HAP-1 (cell line): ENCODE data around the gene CYP27A1.
"Not testable (repeated sequence)": the region's sequence is repeated elsewhere in the genome, so short reads cannot be mapped to it uniquely, and the experiment has no call there.

Experiments
- DNase-seq, 2 experiments: peaks; one replicate each; pipeline ENCODE4 v3.0.0-alpha.2; 2016 to 2020; ENCODE audit warnings: low spot score in 2 of 2
- H3K27me3 ChIP-seq: fragments of 250-450 bp; sonication (Bioruptor Pico); 2 replicates; pipeline ENCODE4 v1.5.1; 2020; ENCODE audit warnings: low read depth, mild to moderate bottlenecking, moderate library complexity
- H3K36me3 ChIP-seq: fragments of 250-450 bp; sonication (Bioruptor Pico); replicated peaks from 2 replicates; pipeline ENCODE4 v1.5.1; 2020; ENCODE audit warnings: mild to moderate bottlenecking
- H3K4me1 ChIP-seq: fragments of 250-450 bp; sonication (Bioruptor Pico); 2 replicates; pipeline ENCODE4 v1.5.1; 2020; ENCODE audit warnings: mild to moderate bottlenecking
- H3K4me3 ChIP-seq: fragments of 250-450 bp; sonication (Bioruptor Pico); 2 replicates; pipeline ENCODE4 v1.5.1; 2020; ENCODE audit warnings: mild to moderate bottlenecking, moderate library complexity
- H3K9me3 ChIP-seq: fragments of 250-450 bp; sonication (Bioruptor Pico); 2 replicates; pipeline ENCODE4 v1.5.1; 2020; ENCODE audit warnings: mild to moderate bottlenecking, moderate library complexity
- in situ Hi-C: fragments of 300-500 bp; cut with MboI; formaldehyde crosslinking; loops from 3 replicates; pipeline ENCODE4 v1.14.3; 2020; ENCODE audit warnings: low sequenced_read_pairs, inconsistent platforms, mixed read lengths

Gene CYP27A1

DNA sequence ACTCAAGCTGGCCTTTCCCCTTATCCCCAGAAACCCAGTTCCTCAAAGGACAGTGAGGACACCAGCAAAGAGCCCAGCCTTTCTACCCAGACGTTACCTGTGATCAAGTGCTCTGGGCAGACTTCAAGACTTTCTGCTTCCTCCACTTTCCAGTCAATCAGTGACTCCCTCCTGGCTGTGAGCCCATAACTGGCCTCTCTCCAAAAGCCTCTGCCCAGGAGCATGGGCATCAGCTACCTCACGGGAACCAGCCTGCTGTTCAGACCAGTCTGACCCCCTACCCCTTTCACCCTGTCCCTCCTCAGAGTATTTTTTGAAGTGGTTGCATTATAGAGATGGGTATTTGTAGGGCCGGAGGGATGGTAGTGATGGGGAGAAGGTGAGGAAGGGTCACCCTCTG lies 27.7 kb upstream of the CYP27A1 start:
- DNase-seq, result no peak
- H3K36me3 ChIP-seq, result peaks cover 63% of the 10 kb centered on the region
- in situ Hi-C loops, result no loop called here
- H3K9me3 ChIP-seq, result no peaks in the 10 kb centered on the region
- H3K4me1 ChIP-seq, result no peaks in the 10 kb centered on the region
- H3K27me3 ChIP-seq, result no peaks in the 10 kb centered on the region
- H3K4me3 ChIP-seq, result no peak overlapping the region

DNA sequence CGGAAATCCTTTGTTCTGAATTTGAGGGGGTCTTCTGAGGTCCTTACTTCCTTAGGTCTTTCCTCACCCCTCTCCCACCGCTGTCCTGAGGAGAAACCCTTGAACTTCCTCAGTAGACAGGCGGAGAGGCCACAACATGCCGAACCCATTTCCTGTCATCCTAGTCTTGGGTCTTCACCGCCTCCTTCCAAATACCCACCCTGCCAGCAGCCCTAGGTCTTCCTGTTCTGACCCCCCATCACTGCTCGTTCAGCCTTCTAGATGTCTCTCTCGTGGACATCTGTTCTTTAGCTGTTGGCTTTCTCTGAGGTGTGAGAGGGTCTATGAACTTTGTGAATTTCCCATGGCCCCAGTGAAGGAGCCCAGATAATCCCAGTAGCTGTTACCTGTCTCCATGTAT lies 27.2 kb upstream of the CYP27A1 start:
- H3K9me3 ChIP-seq, result no peaks in the 10 kb centered on the region
- 0 out of 2 replicates have a peak, but pooled peaks cover 3% of the 10 kb centered on the region for H3K4me1 ChIP-seq
- in situ Hi-C loops, result no loop called here
- H3K4me3 ChIP-seq, result no peak overlapping the region
- no peak for DNase-seq
- H3K36me3 ChIP-seq, result peaks cover 58% of the 10 kb centered on the region
- no peaks in the 10 kb centered on the region for H3K27me3 ChIP-seq

DNA sequence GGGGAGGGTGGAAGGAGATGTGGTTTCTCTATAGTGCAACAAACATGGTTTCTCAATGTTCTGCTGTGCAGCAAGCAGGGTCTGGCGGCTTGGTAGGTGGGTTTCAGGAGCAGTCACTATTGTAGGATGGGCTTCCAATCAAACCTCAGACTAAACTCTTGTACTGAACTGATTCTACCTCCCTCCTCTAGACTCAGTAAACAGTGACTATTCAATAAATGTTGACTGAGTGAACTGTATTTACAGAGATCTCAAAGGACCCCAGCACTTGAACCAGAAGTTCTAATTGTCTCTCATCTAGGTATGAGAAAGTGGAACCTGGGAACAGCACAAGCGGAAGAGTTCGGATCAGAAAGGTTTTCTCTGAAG lies 26.8 kb upstream of the CYP27A1 start:
- Histone ChIP-seq H3K9me3 (no peaks in the 10 kb centered on the region), H3K27me3 (no peaks in the 10 kb centered on the region), H3K4me1 (0 out of 2 replicates have a peak, but pooled peaks cover 3% of the 10 kb centered on the region), H3K36me3 (peaks cover 54% of the 10 kb centered on the region), H3K4me3 (no peak overlapping the region)
- no peak for DNase-seq
- in situ Hi-C loops, result no loop called here

DNA sequence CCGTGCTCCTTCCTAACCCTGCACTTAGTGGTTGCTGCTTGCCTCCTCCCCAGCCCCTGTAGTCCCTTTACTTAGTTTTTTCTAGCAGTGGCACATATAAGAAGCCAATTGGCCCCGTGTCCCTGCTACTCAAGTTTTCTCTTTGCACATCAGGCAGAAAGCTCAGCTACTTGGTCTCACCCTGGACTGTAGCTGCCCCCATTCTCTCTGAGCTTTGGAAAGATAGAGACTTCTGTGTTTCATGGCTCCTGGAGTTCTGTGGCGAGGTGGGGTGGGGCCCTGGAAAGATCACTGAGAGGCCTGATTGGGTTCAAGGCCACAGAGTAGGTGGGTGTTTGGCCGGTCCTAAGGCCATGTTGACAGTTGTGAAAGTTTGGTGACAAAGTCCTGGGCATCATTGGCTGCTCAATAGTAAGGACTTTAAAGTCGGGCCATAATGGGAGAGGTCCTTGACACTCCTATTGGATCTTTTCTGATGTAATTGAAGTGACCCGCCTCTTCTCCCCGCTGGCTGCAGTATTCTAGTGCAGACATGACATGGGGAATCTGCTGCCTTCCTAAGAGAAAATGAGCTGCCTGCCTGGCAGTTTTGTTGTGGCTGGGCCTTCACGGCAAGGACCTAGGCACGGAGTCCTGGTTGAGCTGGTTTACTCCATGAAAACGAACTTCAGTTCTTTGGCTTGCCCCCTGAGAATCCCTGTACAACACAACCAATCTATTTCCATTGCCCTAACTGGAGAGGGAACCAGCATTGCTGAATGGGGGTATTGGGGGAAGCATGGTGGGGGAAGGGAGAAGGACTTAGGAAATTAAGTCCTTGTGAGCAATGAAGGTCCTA lies 26.2 kb upstream of the CYP27A1 start:
- H3K9me3 ChIP-seq, result no peaks in the 10 kb centered on the region
- H3K36me3 ChIP-seq, result peaks cover 47% of the 10 kb centered on the region
- in situ Hi-C loops, result no loop called here

DNA sequence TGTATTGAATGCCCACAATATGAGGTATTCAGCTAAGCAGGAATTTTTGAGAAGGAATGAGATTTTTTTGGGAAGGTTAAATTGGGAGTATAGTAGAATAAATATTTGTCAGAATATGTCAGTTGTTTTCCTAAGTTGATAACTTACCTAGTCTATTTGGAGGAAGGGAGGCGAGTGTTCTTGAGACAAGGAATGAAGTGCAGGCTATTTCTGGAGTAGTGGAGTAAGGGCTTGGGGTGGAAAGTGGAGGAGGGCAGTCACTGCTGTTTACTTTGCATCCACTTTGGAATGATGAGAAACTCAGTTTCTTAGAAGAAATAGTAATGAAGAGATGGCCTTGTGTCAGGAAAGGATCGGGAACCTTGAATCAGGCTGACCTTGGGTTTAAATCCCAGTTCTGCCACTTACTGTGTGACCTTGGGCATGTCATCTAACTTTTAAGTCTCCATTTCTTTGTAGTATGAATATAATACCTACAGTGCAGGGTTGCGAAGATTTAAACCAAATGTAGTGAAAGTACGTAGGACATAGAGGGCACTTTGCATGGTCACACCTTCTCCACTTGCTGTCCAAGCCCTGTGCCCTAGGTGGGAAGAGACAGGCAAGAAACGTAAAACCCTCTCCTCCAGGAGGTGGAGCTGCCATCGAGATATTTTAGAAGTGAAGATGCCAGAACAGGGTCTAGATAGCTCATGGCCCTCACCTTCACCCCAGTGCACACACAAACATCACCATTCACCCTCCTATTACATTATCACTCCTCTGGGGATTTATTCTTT lies 25.2 kb upstream of the CYP27A1 start:
- 0 out of 2 replicates have a peak, but pooled peaks cover 3% of the 10 kb centered on the region for H3K4me1 ChIP-seq
- no peak for DNase-seq
- no peaks in the 10 kb centered on the region for H3K9me3 ChIP-seq
- peaks cover 41% of the 10 kb centered on the region for H3K36me3 ChIP-seq
- no peaks in the 10 kb centered on the region for H3K27me3 ChIP-seq
- H3K4me3 ChIP-seq, result no peak overlapping the region
- in situ Hi-C loops, result no loop called here

More for the DNA sequence above, 26.2 kb upstream of the CYP27A1 start:
- Histone ChIP-seq H3K27me3 (no peaks in the 10 kb centered on the region), H3K4me3 (no peak overlapping the region), H3K4me1 (0 out of 2 replicates have a peak, but pooled peaks cover 3% of the 10 kb centered on the region)
- no peak for DNase-seq

DNA sequence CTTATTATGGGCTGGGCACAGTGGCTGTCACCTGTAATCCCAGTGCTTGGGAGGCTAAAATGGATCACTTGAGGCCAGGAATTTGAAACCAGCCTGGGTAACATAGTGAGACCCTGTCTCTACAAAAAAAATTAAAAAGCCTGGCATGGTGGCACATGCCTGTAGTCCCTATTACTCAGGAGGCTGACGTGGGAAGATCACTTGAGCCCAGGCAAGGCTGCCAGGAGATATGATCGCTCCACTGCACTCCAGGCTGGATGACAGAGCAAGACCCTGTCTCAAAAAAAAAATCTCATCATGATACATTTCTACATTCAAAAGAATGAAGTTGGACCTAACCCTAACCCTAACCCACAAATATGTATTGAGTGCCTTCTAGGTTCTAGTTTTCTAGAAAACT lies 20.2 kb upstream of the CYP27A1 start:
- no peak overlapping the region for H3K4me3 ChIP-seq
- in situ Hi-C loops, result no loop called here
- H3K4me1 ChIP-seq, result 0 out of 2 replicates have a peak, but pooled peaks cover 3% of the 10 kb centered on the region
- no peaks in the 10 kb centered on the region; the same call in 1 of the 2 replicates for H3K36me3 ChIP-seq
- no peak for DNase-seq
- no peaks in the 10 kb centered on the region for H3K9me3 ChIP-seq
- no peaks in the 10 kb centered on the region for H3K27me3 ChIP-seq

DNA sequence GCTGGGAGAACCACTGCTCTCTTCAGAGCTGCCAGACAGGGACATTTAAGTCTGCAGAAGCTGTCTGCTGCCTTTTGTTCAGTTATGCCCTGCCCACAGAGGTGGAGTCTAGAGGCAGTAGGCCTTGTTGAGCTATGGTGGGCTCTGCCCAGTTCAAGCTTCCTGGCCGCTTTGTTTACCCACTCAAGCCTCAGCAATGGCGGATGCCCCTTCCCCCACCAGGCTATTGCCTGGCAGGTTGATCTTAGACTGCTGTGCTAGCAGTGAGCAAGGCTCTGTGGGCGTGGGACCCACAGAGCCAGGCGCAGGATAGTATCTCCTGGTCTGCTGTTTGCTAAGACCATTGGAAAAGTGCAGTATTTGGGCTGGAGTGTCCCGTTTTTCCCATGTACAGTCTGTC lies 9.2 kb upstream of the CYP27A1 start:
- H3K9me3 ChIP-seq, H3K36me3 ChIP-seq, in situ Hi-C loops, H3K4me1 ChIP-seq, H3K27me3 ChIP-seq, H3K4me3 ChIP-seq, DNase-seq: not testable (repeated sequence)

DNA sequence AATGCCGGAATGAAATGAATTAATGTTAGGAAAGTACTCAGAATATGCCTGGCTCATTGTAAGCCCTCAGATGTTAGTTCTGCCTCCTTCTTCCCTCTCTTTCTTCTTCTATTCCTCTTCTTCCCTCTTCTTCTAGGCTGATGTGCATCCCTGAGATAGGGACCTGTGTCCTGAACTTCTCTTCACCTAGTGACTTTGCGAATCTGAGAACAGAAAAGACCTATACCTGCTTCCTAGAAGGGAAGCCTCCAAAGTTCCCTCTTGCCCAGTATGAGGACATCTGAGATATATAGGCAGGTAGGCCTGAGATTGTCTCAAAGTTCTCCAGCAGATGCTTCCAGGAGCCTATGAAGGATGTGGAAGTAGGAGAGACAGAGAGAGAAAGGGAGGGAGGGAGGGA lies 8.1 kb upstream of the CYP27A1 start:
- H3K4me1 ChIP-seq, result no peaks in the 10 kb centered on the region
- H3K4me3 ChIP-seq, result no peak overlapping the region
- no peak for DNase-seq
- H3K9me3 ChIP-seq, result peaks cover 2% of the 10 kb centered on the region; the same call in 1 of the 2 replicates
- in situ Hi-C loops, result no loop called here
- no peaks in the 10 kb centered on the region for H3K36me3 ChIP-seq
- H3K27me3 ChIP-seq, result no peaks in the 10 kb centered on the region; the same call in 1 of the 2 replicates

DNA sequence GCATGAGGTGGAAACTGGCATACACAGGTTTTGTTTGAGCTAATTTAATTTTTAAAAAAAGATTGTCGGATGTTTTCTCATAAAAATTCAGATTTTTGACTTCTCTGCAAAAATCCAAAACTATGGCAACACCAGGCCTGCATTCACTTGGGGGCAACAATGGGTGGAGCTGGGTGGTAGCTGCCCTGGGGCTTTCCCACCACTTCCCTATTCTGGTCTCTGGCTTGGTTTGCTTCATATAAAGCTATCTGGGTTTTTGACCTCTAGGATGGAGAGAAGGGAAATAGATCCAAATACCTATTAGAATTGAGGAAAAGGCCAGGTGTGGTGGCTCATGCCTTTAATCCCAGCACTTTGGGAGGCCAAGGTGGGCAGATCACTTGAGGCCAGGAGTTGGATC lies 5.5 kb upstream of the CYP27A1 start:
- in situ Hi-C loops, result no loop called here
- Histone ChIP-seq H3K27me3 (no peaks in the 10 kb centered on the region), H3K4me1 (no peaks in the 10 kb centered on the region), H3K36me3 (no peaks in the 10 kb centered on the region), H3K4me3 (no peak overlapping the region), H3K9me3 (peaks cover 2% of the 10 kb centered on the region; the same call in 1 of the 2 replicates)
- DNase-seq, result no peak

DNA sequence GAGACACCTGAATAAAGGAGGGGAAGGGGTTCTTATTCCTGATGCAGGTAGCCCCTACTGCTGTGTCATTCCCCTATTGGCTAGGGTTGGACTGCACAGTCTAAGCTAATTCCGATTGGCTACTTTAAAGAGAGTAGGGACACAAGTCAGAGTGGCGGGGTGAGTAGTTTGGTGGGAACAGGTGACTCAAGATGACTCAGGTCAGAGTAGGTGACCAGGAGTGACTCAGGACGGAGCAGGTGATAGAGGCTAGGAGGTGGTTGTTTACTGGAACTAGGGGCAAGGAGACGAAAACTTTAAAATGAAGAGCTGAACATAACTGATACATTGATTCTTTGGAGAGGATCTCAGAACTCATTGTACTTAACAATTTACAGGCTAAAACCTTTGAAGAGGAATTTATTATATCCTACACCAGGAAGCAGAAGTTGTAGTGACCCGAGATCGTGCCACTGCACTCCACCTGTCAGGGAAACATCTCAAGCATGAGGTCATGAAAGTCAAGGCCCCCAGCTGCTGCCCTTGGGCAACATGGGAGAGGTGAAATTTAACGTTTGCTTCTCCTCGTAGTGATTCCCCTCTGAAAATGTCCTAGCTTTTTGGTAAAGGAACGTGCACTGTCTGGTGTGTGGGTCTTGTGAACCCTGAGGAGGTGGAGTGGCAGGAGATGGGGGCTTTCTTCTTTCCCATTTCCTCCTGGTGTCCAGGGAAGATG lies 4.5 kb upstream of the CYP27A1 start:
- Histone ChIP-seq H3K27me3 (no peaks in the 10 kb centered on the region), H3K36me3 (no peaks in the 10 kb centered on the region), H3K4me1 (no peaks in the 10 kb centered on the region), H3K9me3 (peaks cover 2% of the 10 kb centered on the region; the same call in 1 of the 2 replicates), H3K4me3 (no peak overlapping the region)
- no peak for DNase-seq
- in situ Hi-C loops, result no loop called here

DNA sequence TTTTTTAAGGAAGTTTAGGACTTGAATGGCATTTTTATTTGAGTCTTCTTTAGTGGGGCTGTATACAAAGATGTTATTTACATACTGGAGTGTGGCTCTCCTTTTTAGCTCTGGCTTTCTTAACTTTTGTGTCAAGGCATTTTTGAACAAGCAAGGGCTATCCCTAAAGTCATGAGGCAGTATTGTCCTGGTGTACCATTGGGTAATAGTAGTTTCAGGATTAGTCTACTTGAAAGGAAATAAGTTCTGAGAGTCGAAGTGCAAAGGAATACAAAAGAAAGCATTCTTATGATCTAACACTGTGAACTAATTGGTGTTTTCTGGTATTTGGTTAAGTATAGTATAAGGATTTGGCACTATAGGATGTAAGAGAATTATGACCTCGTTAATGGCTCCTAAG lies 1.9 kb upstream of the CYP27A1 start:
- H3K4me1 ChIP-seq, result no peaks in the 10 kb centered on the region
- no peaks in the 10 kb centered on the region for H3K36me3 ChIP-seq
- no peak for DNase-seq
- in situ Hi-C loops, result no loop called here
- no peaks in the 10 kb centered on the region for H3K27me3 ChIP-seq
- peaks cover 2% of the 10 kb centered on the region; the same call in 1 of the 2 replicates for H3K9me3 ChIP-seq
- H3K4me3 ChIP-seq, result no peak overlapping the region

DNA sequence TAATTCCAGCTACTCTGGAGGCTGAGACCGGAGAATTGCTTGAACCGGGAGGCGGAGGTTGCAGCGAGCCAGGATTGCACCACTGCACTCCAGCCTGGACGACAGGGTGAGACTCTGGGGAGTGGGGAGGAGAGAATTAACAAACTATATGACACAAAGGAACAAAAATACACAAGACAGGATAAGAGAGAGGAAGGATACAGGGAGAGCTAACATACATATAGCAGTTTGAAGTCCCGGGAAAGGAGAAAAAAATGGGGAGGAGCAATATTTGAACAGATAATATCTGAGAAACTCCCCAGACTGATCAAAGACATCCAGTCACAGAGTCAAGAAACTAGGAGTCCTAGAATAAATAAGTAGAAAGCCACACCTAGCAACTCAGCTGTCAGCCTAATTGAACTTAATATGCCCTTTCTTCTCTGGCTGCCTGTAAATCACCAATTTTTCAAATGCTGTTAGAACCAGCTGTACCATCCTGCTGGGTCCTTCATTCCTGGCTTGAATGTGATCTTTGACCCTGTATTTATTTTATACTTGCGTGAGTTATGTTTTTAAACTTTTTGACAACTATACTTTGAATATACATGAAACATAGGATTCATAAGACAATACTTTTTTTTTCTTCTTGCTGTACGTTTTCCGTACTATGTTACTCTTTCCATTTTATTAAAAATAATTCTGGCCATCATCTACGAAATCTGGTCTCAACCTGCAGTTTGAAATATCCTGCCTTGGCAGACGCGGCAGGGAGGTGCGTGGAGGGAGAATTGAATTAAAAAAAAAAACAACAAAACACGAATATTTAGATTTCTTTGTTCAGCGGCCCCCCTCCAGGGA lies 876 bp upstream of the CYP27A1 start:
- no peaks in the 10 kb centered on the region for H3K36me3 ChIP-seq
- H3K9me3 ChIP-seq, result peaks cover 2% of the 10 kb centered on the region; the same call in 1 of the 2 replicates
- H3K27me3 ChIP-seq, result no peaks in the 10 kb centered on the region
- no peak for DNase-seq
- no peaks in the 10 kb centered on the region for H3K4me1 ChIP-seq
- no peak overlapping the region for H3K4me3 ChIP-seq
- in situ Hi-C loops, result no loop called here

DNA sequence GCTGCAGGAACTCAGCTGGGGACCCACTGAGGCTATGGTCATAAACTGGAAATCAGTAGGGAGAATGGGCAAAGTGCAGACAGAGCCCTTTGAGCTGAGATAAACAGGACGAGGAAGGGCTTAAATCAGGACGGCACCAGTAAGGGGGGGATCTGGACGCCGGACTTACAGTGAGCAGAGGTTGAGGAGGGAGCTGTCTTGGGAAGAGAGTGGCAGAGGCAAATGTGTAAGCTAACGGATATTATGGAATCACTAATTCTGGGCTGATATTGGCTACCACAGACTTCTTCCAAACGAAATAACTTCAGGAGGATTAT lies 539 bp downstream of the CYP27A1 start:
- H3K4me1 ChIP-seq, result no peaks in the 10 kb centered on the region
- in situ Hi-C loops, result no loop called here
- H3K4me3 ChIP-seq, result no peak overlapping the region
- no peak for DNase-seq
- H3K36me3 ChIP-seq, result no peaks in the 10 kb centered on the region
- no peaks in the 10 kb centered on the region for H3K27me3 ChIP-seq
- H3K9me3 ChIP-seq, result 0 out of 2 replicates have a peak, but pooled peaks cover 2% of the 10 kb centered on the region
